B cell (primary cell): ENCODE measurements around the gene SSX2IP. TPM values are rescaled to one million over a fixed set of nuclear protein-coding genes. Genes with fewer than 3 reads are reported as not detected.

ENCODE experiments used
- ATAC-seq: fragments of 200-7000 bp; cut with Tn5 transposase; one replicate; pipeline ENCODE4 v1.10.0; 2021; ENCODE audit warnings: low read depth, mild to moderate bottlenecking, moderate number of reproducible peaks, moderate library complexity
- CTCF ChIA-PET: fragments of 350-600 bp; sonication (Branson Sonifier 250); formaldehyde crosslinking; loops from one replicate; lab custom pipeline; 2021; ENCODE audit warnings: antibody characterized with exemption, inconsistent platforms; lab: Charles Lee
- POLR2A ChIA-PET: fragments of 350-600 bp; sonication (Branson Sonifier 250); formaldehyde crosslinking; loops from one replicate; lab custom pipeline; 2021; ENCODE audit warnings: antibody characterized with exemption; lab: Charles Lee
- DNase-seq: peaks from one replicate; pipeline ENCODE4 v3.0.0; 2013
- H2AFZ ChIP-seq: 2 replicates; pipeline ENCODE4 v1.6.1; 2012; ENCODE audit warnings: mild to moderate bottlenecking, low read depth, low read length; ENCODE audit not compliant: insufficient read depth, poor library complexity, severe bottlenecking
- H3K27ac ChIP-seq, 2 donors: 1 replicate in 1 of 2; 2 replicates in 1 of 2; pipeline ENCODE4 v1.5.1; 2012 to 2013; ENCODE audit warnings: low read length in 2 of 2, mild to moderate bottlenecking in 2 of 2, moderate library complexity in 1 of 2
- H3K27me3 ChIP-seq, 4 experiments: fragments of 200-600 bp in 1 of 4; sonication (generic) in 1 of 4; replicated peaks in 1 of 4; 1 replicate in 2 of 4; 2 replicates in 2 of 4; pipeline versions ENCODE4 v1.6.1 to v1.7.0; 2013 to 2016; ENCODE audit warnings: low read length in 3 of 4, mild to moderate bottlenecking in 2 of 4, mixed read lengths in 1 of 4, moderate library complexity in 1 of 4; ENCODE audit not compliant: insufficient read depth in 4 of 4, control insufficient read depth in 3 of 4; ENCODE audit errors: control extremely low read depth in 1 of 4
- H3K36me3 ChIP-seq, 2 experiments: replicated peaks in 1 of 2; 1 replicate in 1 of 2; 2 replicates in 1 of 2; pipeline versions ENCODE4 v1.6.1 to v1.7.1; 2013; ENCODE audit warnings: low read length in 1 of 2; ENCODE audit not compliant: insufficient read depth in 2 of 2, control insufficient read depth in 1 of 2; ENCODE audit errors: control extremely low read depth in 1 of 2, extremely low read depth in 1 of 2
- H3K4me1 ChIP-seq, 2 donors: fragments of 200-600 bp in 1 of 2; sonication (generic) in 1 of 2; 1 replicate in 1 of 2; 2 replicates in 1 of 2; pipeline versions ENCODE4 v1.5.1 to v1.6.1; 2013 to 2017; ENCODE audit warnings: low read length in 2 of 2; ENCODE audit not compliant: control insufficient read depth in 2 of 2, insufficient read depth in 2 of 2
- H3K4me2 ChIP-seq: replicated peaks from 2 replicates; pipeline ENCODE3; 2012; ENCODE audit warnings: mild to moderate bottlenecking, low read depth, low read length; ENCODE audit not compliant: poor library complexity, severe bottlenecking
- H3K4me3 ChIP-seq, 5 experiments: fragments of 200-600 bp in 1 of 5; sonication (generic) in 1 of 5; 1 replicate in 3 of 5; 2 replicates in 2 of 5; pipeline versions ENCODE4 v1.5.1 to v1.7.0; 2011 to 2016; ENCODE audit warnings: low read length in 4 of 5, mild to moderate bottlenecking in 4 of 5, low read depth in 2 of 5, control low read depth in 1 of 5, moderate library complexity in 1 of 5; ENCODE audit not compliant: insufficient read depth in 1 of 5; ENCODE audit errors: control extremely low read depth in 1 of 5, extremely low read depth in 1 of 5
- H3K79me2 ChIP-seq: fragments of 200-600 bp; sonication (generic); one replicate; pipeline ENCODE4 v1.6.0; 2016; ENCODE audit warnings: low read length; ENCODE audit not compliant: control insufficient read depth, insufficient read depth
- H3K9ac ChIP-seq: fragments of 200-600 bp; sonication (generic); 2 replicates; pipeline ENCODE4 v1.6.1; 2017; ENCODE audit warnings: mild to moderate bottlenecking, low read length, moderate library complexity
- H3K9me3 ChIP-seq, 3 donors: one replicate each; pipeline versions ENCODE4 v1.6.1 to v1.7.1; 2013; ENCODE audit warnings: low read length in 2 of 3; ENCODE audit not compliant: control insufficient read depth in 2 of 3, insufficient read depth in 1 of 3; ENCODE audit errors: control extremely low read depth in 1 of 3
- H4K20me1 ChIP-seq: 2 replicates; pipeline ENCODE4 v1.6.0; 2012; ENCODE audit warnings: mild to moderate bottlenecking, low read length; ENCODE audit not compliant: insufficient read depth, control insufficient read depth, poor library complexity, severe bottlenecking
- H3K27ac Mint-ChIP-seq: one replicate; pipeline ENCODE4 v1.8.0; 2021; ENCODE audit warnings: mixed read lengths
- H3K27me3 Mint-ChIP-seq: one replicate; pipeline ENCODE4 v1.8.0; 2021; ENCODE audit warnings: mixed read lengths
- H3K4me1 Mint-ChIP-seq: one replicate; pipeline ENCODE4 v1.8.0; 2021; ENCODE audit warnings: mixed read lengths
- H3K4me3 Mint-ChIP-seq: one replicate; pipeline ENCODE4 v1.8.0; 2021; ENCODE audit warnings: mixed read lengths
- H3K9me3 Mint-ChIP-seq: one replicate; pipeline ENCODE4 v1.8.0; 2022; ENCODE audit warnings: mixed read lengths; ENCODE audit not compliant: insufficient read depth
- EZH2 ChIP-seq: IDR thresholded peaks from 2 replicates; pipeline ENCODE4 v1.6.1; 2012; ENCODE audit warnings: borderline replicate concordance, low read depth, mild to moderate bottlenecking, moderate library complexity, low read length; ENCODE audit not compliant: insufficient read depth, poor library complexity, severe bottlenecking
- WGBS: methylation state at CpG from one replicate; pipeline ENCODE4 v1.1.5; 2013; ENCODE audit warnings: missing lambda C conversion rate; ENCODE audit not compliant: insufficient coverage; 5-methylcytosine and 5-hydroxymethylcytosine counted together
- intact Hi-C: fragments of 100-400 bp; cut with micrococcal nuclease; formaldehyde crosslinking; loops from one replicate; pipeline ENCODE4 v1.10.0; 2022
- polyA plus RNA-seq: library from polyadenylated mRNA; depleted of rRNA; stranded (reverse); fragments of >200 nt; gene quantifications from 2 replicates; pipeline ENCODE4 v1.2.3, GENCODE V29; 2012
- total RNA-seq, 2 donors: library from RNA; stranded (reverse); fragments of 120-200 nt in 1 of 2; gene quantifications; 1 replicate in 1 of 2; 2 replicates in 1 of 2; pipeline versions ENCODE4 v1.2.3 to v1.2.4, GENCODE V29; 2013 to 2022
- TF ChIP-seq, protein P1 (sequence below): fragments of 200-600 bp; IDR thresholded peaks from one replicate; pipeline ENCODE4 v1.8.0; 2022; ENCODE audit warnings: antibody characterized with exemption, mild to moderate bottlenecking

Gene SSX2IP
- total and polyA plus RNA-seq, 2 donors (not counting 1 experiment from before 2014, with no cell fraction given): 0.95 to 10.3 TPM

- no CpG with 5 or more reads among the region's 1 CpG for WGBS
- intact Hi-C loops: no loop called here
These were observed 20.9 kb upstream of the SSX2IP start for GRCh38 chr1:84711121-84711520.

GRCh38 chr1:84709131-84709530 lies 18.9 kb upstream of the SSX2IP start:
- no CpG with 5 or more reads among the region's 1 CpG for WGBS

More at GRCh38 chr1:84711121-84711520, 20.9 kb upstream of the SSX2IP start:
- no peak overlapping the region for H3K27ac ChIP-seq
- POLR2A ChIA-PET: no interaction called here
- no peaks in the 10 kb centered on the region for H3K9me3 ChIP-seq
- CTCF ChIA-PET: no interaction called here
- no peaks in the 10 kb centered on the region for H3K27me3 ChIP-seq
- H3K4me2 ChIP-seq: no peak overlapping the region
- Mint-ChIP-seq H3K4me3 (no peak overlapping the region), H3K27me3 (peaks cover 9% of the 10 kb centered on the region), H3K4me1 (no peaks in the 10 kb centered on the region), H3K27ac (no peak overlapping the region), H3K9me3 (no peaks in the 10 kb centered on the region)
- no peaks in the 10 kb centered on the region for H3K79me2 ChIP-seq
- no peaks in the 10 kb centered on the region for H3K36me3 ChIP-seq
- ATAC-seq: no peak
- no peak for TF ChIP-seq EZH2
- no peak for DNase-seq
- H3K9ac ChIP-seq: no peak overlapping the region
- H2AFZ ChIP-seq: no peak overlapping the region
- H4K20me1 ChIP-seq: no peaks in the 10 kb centered on the region
- H3K4me1 ChIP-seq: no peaks in the 10 kb centered on the region
- H3K4me3 ChIP-seq: no peak overlapping the region

More at GRCh38 chr1:84709131-84709530, 18.9 kb upstream of the SSX2IP start:
- Histone ChIP-seq H3K27me3 (no peaks in the 10 kb centered on the region), H3K27ac (no peak overlapping the region), H3K4me2 (no peak overlapping the region), H3K36me3 (no peaks in the 10 kb centered on the region), H4K20me1 (no peaks in the 10 kb centered on the region), H3K9ac (no peak overlapping the region), H3K79me2 (no peaks in the 10 kb centered on the region), H3K9me3 (no peaks in the 10 kb centered on the region), H3K4me1 (peaks cover 10 to 11% of the 10 kb centered on the region in 2 donors), H3K4me3 (no peak overlapping the region), H2AFZ (no peak overlapping the region)
- ChIA-PET POLR2A (no interaction called here), CTCF (no interaction called here)
- Mint-ChIP-seq H3K27ac (no peak overlapping the region), H3K9me3 (no peaks in the 10 kb centered on the region), H3K4me1 (no peaks in the 10 kb centered on the region), H3K4me3 (no peak overlapping the region), H3K27me3 (peaks cover 7% of the 10 kb centered on the region)
- intact Hi-C loops: no loop called here
- no peak for TF ChIP-seq EZH2
- TF ChIP-seq, protein P1, sequence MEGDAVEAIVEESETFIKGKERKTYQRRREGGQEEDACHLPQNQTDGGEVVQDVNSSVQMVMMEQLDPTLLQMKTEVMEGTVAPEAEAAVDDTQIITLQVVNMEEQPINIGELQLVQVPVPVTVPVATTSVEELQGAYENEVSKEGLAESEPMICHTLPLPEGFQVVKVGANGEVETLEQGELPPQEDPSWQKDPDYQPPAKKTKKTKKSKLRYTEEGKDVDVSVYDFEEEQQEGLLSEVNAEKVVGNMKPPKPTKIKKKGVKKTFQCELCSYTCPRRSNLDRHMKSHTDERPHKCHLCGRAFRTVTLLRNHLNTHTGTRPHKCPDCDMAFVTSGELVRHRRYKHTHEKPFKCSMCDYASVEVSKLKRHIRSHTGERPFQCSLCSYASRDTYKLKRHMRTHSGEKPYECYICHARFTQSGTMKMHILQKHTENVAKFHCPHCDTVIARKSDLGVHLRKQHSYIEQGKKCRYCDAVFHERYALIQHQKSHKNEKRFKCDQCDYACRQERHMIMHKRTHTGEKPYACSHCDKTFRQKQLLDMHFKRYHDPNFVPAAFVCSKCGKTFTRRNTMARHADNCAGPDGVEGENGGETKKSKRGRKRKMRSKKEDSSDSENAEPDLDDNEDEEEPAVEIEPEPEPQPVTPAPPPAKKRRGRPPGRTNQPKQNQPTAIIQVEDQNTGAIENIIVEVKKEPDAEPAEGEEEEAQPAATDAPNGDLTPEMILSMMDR: no peak
- no peak for ATAC-seq
- no peak for DNase-seq
